Measurements from ENCODE around the gene PHAF1. TPM values are rescaled to one million over a fixed set of nuclear protein-coding genes. Genes with fewer than 3 reads are reported as not detected.

The PHAF1 gene
- total RNA-seq, 1 experiment from 2014 or later = 19.2 TPM

DNA sequence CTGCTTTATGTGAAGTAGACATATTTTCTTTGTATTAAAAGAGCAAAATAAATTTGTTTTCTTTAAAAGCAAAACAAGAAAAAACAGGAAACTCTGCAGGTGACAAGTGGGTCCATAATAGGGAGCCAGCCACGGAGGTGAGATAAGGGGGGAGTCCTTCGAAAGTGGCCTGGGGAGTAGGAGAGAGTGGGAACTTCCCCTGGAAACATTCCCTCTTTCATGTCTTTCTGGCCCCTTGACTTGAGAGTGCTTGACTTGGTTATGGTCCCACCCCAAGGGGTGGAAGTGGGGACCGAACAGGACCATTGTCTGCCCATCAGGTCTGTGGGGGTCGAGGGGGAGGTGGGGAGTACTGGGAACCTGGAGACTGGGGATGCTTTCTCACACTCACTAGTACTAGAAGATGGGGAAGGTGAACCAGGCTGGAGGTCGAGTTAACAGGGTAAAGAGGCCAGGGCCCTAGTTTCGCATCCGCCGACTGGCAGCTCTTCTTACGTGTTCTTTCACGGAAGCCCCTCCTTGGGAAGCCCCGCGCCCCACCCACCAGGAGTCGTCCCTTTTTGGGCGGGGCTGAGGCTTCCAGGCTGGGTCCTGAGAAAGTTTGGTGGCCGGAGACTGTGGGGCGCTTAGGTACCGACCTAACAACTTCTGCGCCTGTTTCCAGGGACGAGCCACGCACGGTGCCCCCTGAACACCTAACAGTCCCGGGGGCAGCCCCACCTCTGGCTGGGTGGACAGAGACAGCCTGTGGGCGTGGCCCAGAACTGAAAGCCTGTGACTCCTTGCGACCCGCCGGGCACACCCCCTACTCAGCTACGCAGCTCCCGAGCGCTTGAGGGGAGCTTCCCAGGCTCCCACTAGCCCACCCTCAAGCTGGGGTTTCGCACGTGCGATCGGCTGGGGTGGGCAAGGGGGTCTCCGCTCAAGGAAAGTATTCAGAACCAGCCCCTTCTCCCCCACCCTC is 49.2 kb downstream of the PHAF1 start:
- intact Hi-C loops (cut with micrococcal nuclease) = loop anchor here (5.0 kb wide), 1 partner anchor 207 kb away; no protein-coding TSS in a partner anchor
- H3K27me3 ChIP-seq (ENCODE audit: insufficient read depth, low read length) = no peaks in the 10 kb centered on the region

More for the DNA sequence above, 49.2 kb downstream of the PHAF1 start:
- Histone ChIP-seq H3K79me2 (ENCODE audit: insufficient read depth, low read length) (no peaks in the 10 kb centered on the region; the same call in 1 of the 2 replicates), H4K20me1 (ENCODE audit: insufficient read depth) (no peaks in the 10 kb centered on the region), H3K4me3 (replicated peaks in 1 of 2; ENCODE audit: low read depth in 1 of 2, low read length in 2 of 2) (peak overlapping the region; percentile 80 to 98), H3K4me2 (ENCODE audit: low read length) (peak overlapping the region; percentile 86), H3K36me3 (ENCODE audit: control insufficient read depth in 1 of 2, insufficient read depth in 2 of 2, low read length in 2 of 2) (no peaks in the 10 kb centered on the region), H3K27ac (ENCODE audit: low read depth, low read length) (peak overlapping the region; percentile 69), H2AFZ (ENCODE audit: low read depth, low read length, poor library complexity, severe bottlenecking) (no peak overlapping the region), H3K9me2 (ENCODE audit: insufficient read depth) (no peaks in the 10 kb centered on the region), H3K9me3 (ENCODE audit: control insufficient read depth in 1 of 2, insufficient read depth in 1 of 2, low read depth in 1 of 2, low read length in 2 of 2) (no peaks in the 10 kb centered on the region), H3K9ac (ENCODE audit: low read length) (peak overlapping the region; percentile 90), H3K4me1 (ENCODE audit: control insufficient read depth in 1 of 2, insufficient read depth in 2 of 2, low read length in 2 of 2) (peaks cover 11 to 35% of the 10 kb centered on the region in 2 experiments; a peak in 3 of 4 replicates)
- ChIA-PET POLR2A (interaction anchor here (0.6 to 2.7 kb wide), 3 partner anchors 8 to 13 kb away, joined by 3 to 17 read pairs (median 4); partner anchors contain the start of genes B3GNT9 and NOL3), RAD21 (ENCODE audit: low non-redundant PET in 1 of 2, low total read pairs in 2 of 2, uncharacterized antibody in 2 of 2, unreplicated experiment in 2 of 2) (interaction anchor here (0.7 to 1.2 kb wide), 2 partner anchors 141 kb away, joined by 3 read pairs; no protein-coding TSS in a partner anchor), CTCF (interaction anchor here (0.6 to 5.7 kb wide), 7 partner anchors 8 to 198 kb away, joined by 3 to 52 read pairs (median 8); partner anchors contain the start of genes B3GNT9, CES3 and NOL3)
- no peak for DNase-seq (ENCODE audit: low read depth, low spot score)
- ATAC-seq = peak; percentile 38
- TF ChIP-seq ELF1 (IDR thresholded peaks at IDR 0.05; ENCODE audit: borderline replicate concordance, low read depth) = no peak
- TF ChIP-seq, protein P1, sequence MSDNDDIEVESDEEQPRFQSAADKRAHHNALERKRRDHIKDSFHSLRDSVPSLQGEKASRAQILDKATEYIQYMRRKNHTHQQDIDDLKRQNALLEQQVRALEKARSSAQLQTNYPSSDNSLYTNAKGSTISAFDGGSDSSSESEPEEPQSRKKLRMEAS (IDR thresholded peaks at IDR 0.05) = no peak
- no peak for TF ChIP-seq SRF (IDR thresholded peaks at IDR 0.05; ENCODE audit: low read depth)
- TF ChIP-seq EZH2phosphoT487 (IDR thresholded peaks at IDR 0.05; ENCODE audit: borderline replicate concordance) = no peak
- no peak for TF ChIP-seq ZFX (IDR thresholded peaks at IDR 0.05)
- TF ChIP-seq SIN3A (IDR thresholded peaks at IDR 0.05; ENCODE audit: low read depth) = no peak
- TF ChIP-seq YY1 (IDR thresholded peaks at IDR 0.05; ENCODE audit: extremely low read depth, insufficient replicate concordance, low read depth, low read length) = no peak
- no peak for TF ChIP-seq EGR1 (IDR thresholded peaks at IDR 0.05; ENCODE audit: low read depth)
- TF ChIP-seq, protein P2, sequence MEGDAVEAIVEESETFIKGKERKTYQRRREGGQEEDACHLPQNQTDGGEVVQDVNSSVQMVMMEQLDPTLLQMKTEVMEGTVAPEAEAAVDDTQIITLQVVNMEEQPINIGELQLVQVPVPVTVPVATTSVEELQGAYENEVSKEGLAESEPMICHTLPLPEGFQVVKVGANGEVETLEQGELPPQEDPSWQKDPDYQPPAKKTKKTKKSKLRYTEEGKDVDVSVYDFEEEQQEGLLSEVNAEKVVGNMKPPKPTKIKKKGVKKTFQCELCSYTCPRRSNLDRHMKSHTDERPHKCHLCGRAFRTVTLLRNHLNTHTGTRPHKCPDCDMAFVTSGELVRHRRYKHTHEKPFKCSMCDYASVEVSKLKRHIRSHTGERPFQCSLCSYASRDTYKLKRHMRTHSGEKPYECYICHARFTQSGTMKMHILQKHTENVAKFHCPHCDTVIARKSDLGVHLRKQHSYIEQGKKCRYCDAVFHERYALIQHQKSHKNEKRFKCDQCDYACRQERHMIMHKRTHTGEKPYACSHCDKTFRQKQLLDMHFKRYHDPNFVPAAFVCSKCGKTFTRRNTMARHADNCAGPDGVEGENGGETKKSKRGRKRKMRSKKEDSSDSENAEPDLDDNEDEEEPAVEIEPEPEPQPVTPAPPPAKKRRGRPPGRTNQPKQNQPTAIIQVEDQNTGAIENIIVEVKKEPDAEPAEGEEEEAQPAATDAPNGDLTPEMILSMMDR (IDR thresholded peaks at IDR 0.05 in 2 of 3, conservative IDR thresholded peaks at IDR 0.05 in 1 of 3; ENCODE audit: borderline replicate concordance in 1 of 3, insufficient read depth in 1 of 3, low read depth in 2 of 3, low read length in 2 of 3) = no peak
- TSS peak; percentile 44 for BruUV-seq (replicated peaks)
